H1 (cell line): ENCODE data around the gene RNF26. TPM values are rescaled to one million over a fixed set of nuclear protein-coding genes. Genes with fewer than 3 reads are reported as not detected.

Experiments
- CTCF ChIA-PET: fragments of 300-600 bp; sonication (Branson Sonifier 250); formaldehyde crosslinking; loops from one replicate; lab custom pipeline; 2021; ENCODE audit not compliant: partially characterized antibody; lab: Charles Lee
- POLR2A ChIA-PET: fragments of 300-600 bp; sonication (Branson Sonifier 250); formaldehyde crosslinking; loops from one replicate; lab custom pipeline; 2021; ENCODE audit warnings: inconsistent platforms; ENCODE audit not compliant: partially characterized antibody; lab: Charles Lee
- DNase-seq, 2 experiments: peaks; one replicate each; pipeline versions ENCODE4 v3.0.0 to v3.0.0-alpha.2; 2010 to 2022; ENCODE audit warnings: low spot score in 2 of 2, low read depth in 1 of 2, mixed read lengths in 1 of 2
- FAIRE-seq: peaks from 2 replicates; lab custom pipeline; 2011; peaks lifted over from hg19 to GRCh38; lab: Jason Lieb, UNC
- H2AFZ ChIP-seq: 2 replicates; pipeline ENCODE4 v1.8.1; 2012; ENCODE audit warnings: low read length, inconsistent platforms
- H2AK5ac ChIP-seq: 2 replicates; pipeline ENCODE4 v1.6.1; 2013; ENCODE audit warnings: low read depth, low read length
- H2BK120ac ChIP-seq: replicated peaks from 2 replicates; pipeline ENCODE3; 2013; ENCODE audit warnings: low read depth, low read length, inconsistent platforms
- H2BK12ac ChIP-seq: 2 replicates; pipeline ENCODE4 v1.6.1; 2013; ENCODE audit warnings: low read depth, low read length
- H2BK15ac ChIP-seq: 2 replicates; pipeline ENCODE4 v1.6.1; 2013; ENCODE audit warnings: low read length
- H2BK20ac ChIP-seq: 2 replicates; pipeline ENCODE4 v1.6.1; 2013; ENCODE audit warnings: low read length
- H2BK5ac ChIP-seq: 2 replicates; pipeline ENCODE4 v1.6.1; 2013; ENCODE audit warnings: low read depth, low read length
- H3K14ac ChIP-seq: 2 replicates; pipeline ENCODE4 v1.6.1; 2013; ENCODE audit warnings: inconsistent platforms; ENCODE audit not compliant: insufficient read length
- H3K18ac ChIP-seq: 2 replicates; pipeline ENCODE4 v1.6.1; 2013; ENCODE audit warnings: low read length; ENCODE audit errors: extremely low read depth
- H3K23ac ChIP-seq: 2 replicates; pipeline ENCODE4 v1.6.1; 2013; ENCODE audit warnings: inconsistent platforms; ENCODE audit not compliant: insufficient read length
- H3K23me2 ChIP-seq: 2 replicates; pipeline ENCODE4 v1.6.1; 2013; ENCODE audit warnings: low read depth, low read length
- H3K27ac ChIP-seq: 2 replicates; pipeline ENCODE4 v1.6.1; 2011; ENCODE audit warnings: low read depth, low read length, inconsistent platforms
- H3K27me3 ChIP-seq, 4 experiments: replicated peaks in 1 of 4; 1 replicate in 1 of 4; 2 replicates in 3 of 4; pipeline versions ENCODE4 v1.6.1 to v1.8.1; 2011 to 2013; ENCODE audit warnings: low read length in 3 of 4, mild to moderate bottlenecking in 3 of 4, inconsistent platforms in 2 of 4, mixed read lengths in 2 of 4, moderate library complexity in 1 of 4; ENCODE audit not compliant: control insufficient read depth in 3 of 4, insufficient read depth in 3 of 4; ENCODE audit errors: extremely low read depth in 1 of 4
- H3K36me3 ChIP-seq, 4 experiments: 2 replicates each; pipeline versions ENCODE4 v1.6.1 to v1.8.1; 2011 to 2013; ENCODE audit warnings: mild to moderate bottlenecking in 4 of 4, low read length in 3 of 4, moderate library complexity in 2 of 4, control low read depth in 1 of 4, inconsistent platforms in 1 of 4; ENCODE audit not compliant: insufficient read depth in 4 of 4, control insufficient read depth in 2 of 4
- H3K4ac ChIP-seq: replicated peaks from 2 replicates; pipeline ENCODE3; 2013; ENCODE audit warnings: low read length, low read depth, mixed read lengths, inconsistent platforms; ENCODE audit not compliant: insufficient read length
- H3K4me1 ChIP-seq, 4 experiments: replicated peaks in 1 of 4; 1 replicate in 1 of 4; 2 replicates in 3 of 4; pipeline versions ENCODE4 v1.6.1 to v1.8.1; 2011 to 2013; ENCODE audit warnings: low read length in 3 of 4, inconsistent platforms in 2 of 4, mixed read lengths in 1 of 4; ENCODE audit not compliant: insufficient read depth in 4 of 4, control insufficient read depth in 3 of 4
- H3K4me2 ChIP-seq, 2 experiments: 2 replicates each; pipeline versions ENCODE4 v1.6.1 to v1.8.1; 2011 to 2013; ENCODE audit warnings: low read depth in 2 of 2, low read length in 2 of 2, control low read depth in 1 of 2, inconsistent platforms in 1 of 2, mild to moderate bottlenecking in 1 of 2; ENCODE audit not compliant: insufficient read depth in 1 of 2
- H3K4me3 ChIP-seq, 4 experiments: fragments of 200-600, 300-600 bp in 1 of 4; sonication (generic), shearing (Covaris generic), sonication (Bioruptor Twin) in 1 of 4; 2 replicates each; pipeline versions ENCODE4 v1.5.1 to v1.8.1; 2011 to 2016; ENCODE audit warnings: low read length in 4 of 4, low read depth in 3 of 4, control low read depth in 2 of 4, inconsistent platforms in 2 of 4, mild to moderate bottlenecking in 2 of 4, mixed read lengths in 1 of 4, moderate library complexity in 1 of 4; ENCODE audit not compliant: insufficient read depth in 2 of 4; ENCODE audit errors: extremely low read depth in 1 of 4
- H3K56ac ChIP-seq: replicated peaks from 2 replicates; pipeline ENCODE3; 2013; ENCODE audit warnings: low read depth, mild to moderate bottlenecking, mixed read lengths, low read length, inconsistent platforms; ENCODE audit not compliant: insufficient read length
- H3K79me1 ChIP-seq: 2 replicates; pipeline ENCODE4 v1.6.1; 2013; ENCODE audit warnings: low read depth, low read length, control low read depth
- H3K79me2 ChIP-seq, 2 experiments: 2 replicates each; pipeline versions ENCODE4 v1.6.1 to v1.8.1; 2012 to 2013; ENCODE audit warnings: low read length in 2 of 2, mild to moderate bottlenecking in 2 of 2, inconsistent platforms in 1 of 2; ENCODE audit not compliant: insufficient read depth in 2 of 2, control insufficient read depth in 1 of 2
- H3K9ac ChIP-seq, 4 experiments: replicated peaks in 1 of 4; 1 replicate in 1 of 4; 2 replicates in 3 of 4; pipeline versions ENCODE4 v1.6.1 to v1.8.1; 2011 to 2013; ENCODE audit warnings: low read depth in 3 of 4, low read length in 3 of 4, control low read depth in 2 of 4, mild to moderate bottlenecking in 2 of 4, moderate library complexity in 2 of 4, inconsistent platforms in 1 of 4; ENCODE audit errors: extremely low read depth in 1 of 4
- H3K9me3 ChIP-seq, 2 experiments: 2 replicates each; pipeline versions ENCODE4 v1.6.1 to v1.8.1; 2012 to 2013; ENCODE audit warnings: mild to moderate bottlenecking in 2 of 2, moderate library complexity in 2 of 2, control low read depth in 1 of 2, inconsistent platforms in 1 of 2, low read depth in 1 of 2, low read length in 1 of 2, mixed read lengths in 1 of 2; ENCODE audit not compliant: insufficient read depth in 2 of 2
- H4K20me1 ChIP-seq, 2 experiments: replicated peaks in 1 of 2; 2 replicates each; pipeline versions ENCODE3 to v1.8.1; 2011 to 2013; ENCODE audit warnings: inconsistent platforms in 2 of 2, low read length in 2 of 2, mild to moderate bottlenecking in 1 of 2; ENCODE audit not compliant: insufficient read depth in 2 of 2, control insufficient read depth in 1 of 2
- H4K5ac ChIP-seq: 2 replicates; pipeline ENCODE4 v1.6.1; 2013; ENCODE audit warnings: low read length, low read depth, mixed read lengths, inconsistent platforms; ENCODE audit not compliant: insufficient read length
- H4K8ac ChIP-seq: 2 replicates; pipeline ENCODE4 v1.8.0; 2013; ENCODE audit warnings: mild to moderate bottlenecking, moderate library complexity, low read length, inconsistent platforms; ENCODE audit not compliant: insufficient read depth; ENCODE audit errors: extremely low read depth
- H4K91ac ChIP-seq: replicated peaks from 2 replicates; pipeline ENCODE3; 2013; ENCODE audit warnings: low read length, mixed read lengths, inconsistent platforms; ENCODE audit not compliant: insufficient read length
- BRCA1 ChIP-seq: IDR thresholded peaks from 2 replicates; pipeline ENCODE4 v1.6.1; 2012; ENCODE audit warnings: low read depth, low read length, improper control_type of control experiment
- CTBP2 ChIP-seq: IDR thresholded peaks from 2 replicates; pipeline ENCODE4 v1.7.0; 2011; ENCODE audit warnings: borderline replicate concordance, mild to moderate bottlenecking, moderate library complexity, mixed read lengths, low read length; ENCODE audit not compliant: insufficient read depth, insufficient read length
- HDAC2 ChIP-seq, 2 experiments: fragments of 300-600 bp in 1 of 2; sonication (generic) in 1 of 2; IDR thresholded peaks; 2 replicates each; pipeline ENCODE4 v1.6.1; 2011 to 2012; ENCODE audit warnings: low read depth in 2 of 2, low read length in 2 of 2, mild to moderate bottlenecking in 2 of 2, moderate library complexity in 2 of 2, borderline replicate concordance in 1 of 2, inconsistent platforms in 1 of 2
- HDAC6 ChIP-seq: IDR thresholded peaks from one replicate; pipeline ENCODE4 v1.7.1; 2012; ENCODE audit warnings: low read depth, mild to moderate bottlenecking, inconsistent platforms, low read length, moderate library complexity
- JUN ChIP-seq: IDR thresholded peaks from 2 replicates; pipeline ENCODE4 v1.6.1; 2011; ENCODE audit warnings: low read depth, mild to moderate bottlenecking, improper control_type of control experiment, low read length
- KDM5A ChIP-seq: fragments of 200-600 bp; IDR thresholded peaks from 2 replicates; pipeline ENCODE4 v1.7.1; 2012; ENCODE audit warnings: mild to moderate bottlenecking, low read length, inconsistent platforms, mixed read lengths
- NANOG ChIP-seq: IDR thresholded peaks from 2 replicates; pipeline ENCODE4 v1.6.1; 2011; ENCODE audit warnings: low read length, low read depth, mild to moderate bottlenecking, inconsistent platforms; ENCODE audit not compliant: insufficient read depth, poor library complexity, severe bottlenecking
- POLR2A ChIP-seq, 2 experiments: IDR thresholded peaks; 1 replicate in 1 of 2; 2 replicates in 1 of 2; pipeline ENCODE4 v1.6.1; 2011; ENCODE audit warnings: low read depth in 2 of 2, low read length in 2 of 2, mild to moderate bottlenecking in 2 of 2; ENCODE audit errors: control extremely low read depth in 1 of 2
- TBP ChIP-seq: IDR thresholded peaks from 2 replicates; pipeline ENCODE4 v1.6.1; 2011; ENCODE audit warnings: low read depth, low read length, improper control_type of control experiment
- TEAD4 ChIP-seq: IDR thresholded peaks from 2 replicates; pipeline ENCODE4 v1.6.1; 2012; ENCODE audit warnings: low read depth, low read length, inconsistent platforms, mixed read lengths
- WGBS, 2 experiments: shearing (Covaris generic) in 1 of 2; methylation state at CpG; one replicate each; pipeline versions ENCODE4 v1.1.6 to v1.1.7; 2013 to 2015; ENCODE audit warnings: low lambda C conversion rate in 2 of 2, mixed read lengths in 2 of 2, inconsistent platforms in 1 of 2, low coverage in 1 of 2, missing lambda C conversion rate in 1 of 2; ENCODE audit not compliant: insufficient replicate concordance in 2 of 2, insufficient coverage in 1 of 2, insufficient read length in 1 of 2; ENCODE audit errors: extremely low coverage in 1 of 2, missing lambda C conversion rate in 1 of 2; 5-methylcytosine and 5-hydroxymethylcytosine counted together
- polyA plus RNA-seq, 7 experiments: library from polyadenylated mRNA; depleted of rRNA in 3 of 7; stranded (reverse) in 5 of 7; unstranded in 2 of 7; fragments of >200 nt in 5 of 7; fragments of 200-250 nt in 2 of 7; gene quantifications; 1 replicate in 5 of 7; 2 replicates in 1 of 7; 4 replicates in 1 of 7; pipeline versions ENCODE4 v1.2.1 to v1.2.3, GENCODE V29; 2011 to 2013; ENCODE audit warnings: missing spikeins in 2 of 7, mixed read lengths in 2 of 7
- total RNA-seq: library from RNA; stranded (reverse); fragmentation: NEBNext Ultra II Directional; extraction: Animal tissue kit (Norgen Biotek cat#: 25700); gene quantifications from 2 replicates; pipeline ENCODE4 v1.2.1, GENCODE V29; 2021
- TF ChIP-seq, protein P1 (sequence below): IDR thresholded peaks from 2 replicates; pipeline ENCODE4 v1.6.1; 2012; ENCODE audit warnings: inconsistent platforms

RNF26 gene
- total and polyA plus RNA-seq, 2 of the 8 experiments (the other 6 are each of a cell fraction or from before 2014, with no cell fraction given), result 82.7 to 84.0 TPM

DNA sequence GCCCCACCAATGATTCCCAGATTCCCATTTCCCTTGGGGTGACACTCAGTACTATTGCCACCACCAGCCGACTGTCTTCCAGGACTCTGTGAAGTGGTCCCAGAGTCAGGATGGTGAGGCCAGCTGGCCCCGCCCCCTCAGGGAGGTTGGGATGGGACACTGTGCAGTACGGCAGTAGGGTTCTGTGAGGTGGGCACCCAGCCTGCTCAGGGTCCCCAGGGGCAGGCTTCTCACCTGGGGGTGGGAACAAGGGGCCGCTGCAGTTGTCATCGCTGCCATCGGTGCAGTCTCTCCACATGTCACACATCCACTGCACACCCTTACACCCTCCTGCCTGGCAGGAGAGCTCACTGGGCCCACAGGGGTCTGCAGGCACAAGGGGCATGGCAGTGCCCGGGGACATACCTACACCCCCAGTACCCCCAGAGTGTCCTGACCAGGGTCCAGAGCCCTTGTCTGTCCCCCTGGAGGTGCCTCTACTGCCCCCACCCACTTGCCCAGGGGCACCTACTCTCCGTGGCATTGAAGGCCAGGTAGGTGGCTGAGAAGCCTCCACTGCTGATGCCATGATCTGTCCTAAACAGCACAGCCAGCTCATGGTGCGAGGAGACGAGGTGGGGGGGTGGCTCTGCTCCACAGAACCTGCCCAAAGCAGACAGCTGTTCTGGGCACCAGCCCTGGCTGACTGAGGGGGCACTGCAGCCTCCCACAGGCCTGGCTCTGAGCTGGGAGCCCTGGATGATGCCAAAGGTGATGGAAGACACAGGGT is 8.2 kb downstream of the RNF26 start:
- no peak overlapping the region for H3K27ac ChIP-seq
- H3K23ac ChIP-seq, result no peak overlapping the region
- POLR2A ChIA-PET, result interaction anchor here (1.0 to 1.6 kb wide), 3 partner anchors 13 to 76 kb away, joined by 3 read pairs; no protein-coding TSS in a partner anchor
- peak overlapping the region; percentile 92; the same call in 1 of the 2 replicates for H2BK15ac ChIP-seq
- H2AFZ ChIP-seq, result no peak overlapping the region
- H3K4me1 ChIP-seq, result peaks cover 5 to 25% (median 17%) of the 10 kb centered on the region in 4 experiments
- no peak overlapping the region for H3K18ac ChIP-seq
- no peak for FAIRE-seq
- 0 out of 2 replicates have a peak overlapping the region, but pooled peaks have one; percentile 23 for H2BK12ac ChIP-seq
- no peak overlapping the region for H3K9ac ChIP-seq
- no peaks in the 10 kb centered on the region for H3K79me2 ChIP-seq
- H3K14ac ChIP-seq, result no peak overlapping the region
- CTCF ChIA-PET, result interaction anchor here (0.6 to 20.0 kb wide), 9 partner anchors 7 to 132 kb away, joined by 3 to 463 read pairs (median 10); partner anchors contain the start of genes MCAM and USP2
- H2BK5ac ChIP-seq, result no peak overlapping the region
- no peak overlapping the region for H2BK120ac ChIP-seq
- H4K91ac ChIP-seq, result no peak overlapping the region
- H3K79me1 ChIP-seq, result no peaks in the 10 kb centered on the region; the same call in 1 of the 2 replicates
- H4K5ac ChIP-seq, result no peak overlapping the region
- DNase-seq, result no peak
- H2BK20ac ChIP-seq, result no peak overlapping the region
- peaks cover 3 to 9% of the 10 kb centered on the region in 2 experiments for H4K20me1 ChIP-seq
- H4K8ac ChIP-seq, result no peak overlapping the region
- no peak overlapping the region for H3K56ac ChIP-seq
- H3K4ac ChIP-seq, result no peak overlapping the region
- no peak overlapping the region for H3K4me3 ChIP-seq
- H2AK5ac ChIP-seq, result no peak overlapping the region
- no peaks in the 10 kb centered on the region for H3K9me3 ChIP-seq
- 83% methylated on average over 10 of the region's 10 CpGs; no CpG with 5 or more reads in 1 of the 2 experiments for WGBS, 2 experiments
- peaks cover 12 to 44% (median 33%) of the 10 kb centered on the region in 4 experiments for H3K27me3 ChIP-seq
- H3K23me2 ChIP-seq, result peaks cover 17% of the 10 kb centered on the region; the same call in 1 of the 2 replicates
- no peak overlapping the region for H3K4me2 ChIP-seq
- H3K36me3 ChIP-seq, result no peaks in the 10 kb centered on the region
- TF ChIP-seq NANOG (no peak), JUN (no peak), TEAD4 (no peak), HDAC6 (no peak), POLR2A (IDR thresholded peaks at IDR 0.05; ENCODE audit: control extremely low read depth in 1 of 2, low read depth in 2 of 2, low read length in 2 of 2) (no peak), CTBP2 (no peak), KDM5A (no peak), BRCA1 (no peak), TBP (no peak), HDAC2 (IDR thresholded peaks at IDR 0.05; ENCODE audit: borderline replicate concordance in 1 of 2, low read depth in 2 of 2, low read length in 2 of 2) (no peak)
- TF ChIP-seq, protein P1, sequence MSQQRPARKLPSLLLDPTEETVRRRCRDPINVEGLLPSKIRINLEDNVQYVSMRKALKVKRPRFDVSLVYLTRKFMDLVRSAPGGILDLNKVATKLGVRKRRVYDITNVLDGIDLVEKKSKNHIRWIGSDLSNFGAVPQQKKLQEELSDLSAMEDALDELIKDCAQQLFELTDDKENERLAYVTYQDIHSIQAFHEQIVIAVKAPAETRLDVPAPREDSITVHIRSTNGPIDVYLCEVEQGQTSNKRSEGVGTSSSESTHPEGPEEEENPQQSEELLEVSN, result no peak
